ENCODE measurements around the gene DIAPH1.

GRCh38 chr5:141630570-141631140 lies 11.9 kb upstream of the DIAPH1 start:
- no peak for TF ChIP-seq CTCF (IDR thresholded peaks at IDR 0.05)
- no peak for TF ChIP-seq POLR2AphosphoS5 (IDR thresholded peaks at IDR 0.05; ENCODE audit: insufficient read depth in 1 of 2, low read depth in 1 of 2)

All from vagina (tissue), 2 donors.